Activated CD8-positive, alpha-beta memory T cell treated with anti-CD3 and anti-CD28 coated beads for 4 hours (primary cell): Measurements from ENCODE around the gene RABL3.
"Not testable (repeated sequence)": the region's sequence is repeated elsewhere in the genome, so short reads cannot be mapped to it uniquely, and the experiment has no call there.

ENCODE experiments used
- DNase-seq, 2 donors: peaks; one replicate each; pipeline ENCODE4 v3.0.0-alpha.2; 2020; ENCODE audit warnings: low read depth in 2 of 2

The RABL3 gene

DNA sequence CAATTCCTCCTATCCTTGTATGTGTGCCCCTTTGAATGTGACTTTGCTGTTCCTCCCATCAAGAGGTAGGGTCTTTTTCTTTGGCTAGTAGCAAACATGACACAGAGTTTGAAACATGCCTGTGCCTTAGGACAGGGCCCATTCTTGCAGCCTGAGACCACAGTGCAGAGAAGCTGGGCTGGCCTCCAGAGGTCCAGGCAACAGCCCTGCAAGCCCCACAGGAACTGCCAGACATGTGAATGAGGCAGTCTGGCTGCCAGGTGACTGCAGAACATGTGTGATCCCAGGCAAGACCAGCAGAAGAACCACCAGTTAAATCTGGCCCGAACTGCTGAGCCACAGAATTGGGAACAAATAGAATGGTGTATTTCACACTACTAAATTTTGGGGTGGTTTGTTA lies 59.1 kb downstream of the RABL3 start:
- DNase-seq: no peak

DNA sequence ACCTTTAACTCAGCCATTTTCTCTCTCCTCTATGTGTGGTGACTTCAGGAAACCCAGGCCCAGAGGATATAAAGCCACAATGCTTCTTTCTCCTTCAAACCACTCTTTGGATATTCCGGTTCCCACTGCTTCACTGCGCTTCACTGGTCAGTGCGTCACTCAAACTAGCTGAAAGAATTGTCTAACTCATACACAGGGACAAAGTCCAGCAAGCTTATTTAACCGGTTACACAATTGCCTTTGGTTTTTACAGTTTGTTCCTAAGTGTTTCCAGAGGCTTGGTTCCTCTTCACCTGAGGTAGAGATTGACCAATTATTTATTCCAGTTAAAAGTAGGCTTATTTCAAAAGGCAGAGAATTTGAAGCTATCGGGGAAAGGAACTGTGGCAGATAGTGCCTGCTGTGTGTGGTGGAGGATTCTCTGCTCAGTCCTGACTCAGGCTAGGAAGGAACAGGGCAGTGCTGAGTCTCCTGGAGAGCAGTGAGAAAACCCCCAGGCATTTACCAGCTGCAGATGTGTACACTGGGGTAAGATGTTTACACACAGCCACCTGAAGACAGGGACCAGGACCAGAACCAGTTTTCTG lies 60.1 kb downstream of the RABL3 start, which contains the start of gene HGD:
HGD (minus strand) TSS at position 145 of the 587 bp plus-strand sequence; CDS start at position 17, 128 bp downstream.
- no peak for DNase-seq

DNA sequence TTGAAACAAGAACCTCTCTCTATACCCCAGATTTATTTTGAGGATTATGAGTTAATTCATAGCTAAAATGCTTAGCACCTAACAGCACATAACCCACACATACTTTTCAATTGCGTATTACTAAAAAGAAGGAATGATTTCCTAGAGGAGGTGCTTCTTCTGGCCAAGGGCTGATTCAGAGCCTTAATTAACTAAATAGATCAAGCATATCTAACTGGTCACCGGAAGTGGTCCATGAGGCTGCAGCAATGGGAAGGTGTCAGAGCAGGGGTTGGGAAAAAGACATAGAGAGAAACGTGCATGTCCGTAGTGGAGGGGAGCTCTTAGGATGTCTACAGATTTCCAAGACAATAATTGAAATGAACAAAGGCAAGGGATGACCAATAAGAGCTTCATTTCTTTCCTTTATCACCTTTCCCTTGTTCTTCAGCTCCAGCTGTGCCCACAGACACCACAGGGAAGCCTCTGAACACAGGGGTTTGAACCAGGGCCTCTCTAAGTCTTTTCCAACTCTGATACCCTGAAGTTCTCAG lies 60.7 kb downstream of the RABL3 start:
- no peak for DNase-seq

DNA sequence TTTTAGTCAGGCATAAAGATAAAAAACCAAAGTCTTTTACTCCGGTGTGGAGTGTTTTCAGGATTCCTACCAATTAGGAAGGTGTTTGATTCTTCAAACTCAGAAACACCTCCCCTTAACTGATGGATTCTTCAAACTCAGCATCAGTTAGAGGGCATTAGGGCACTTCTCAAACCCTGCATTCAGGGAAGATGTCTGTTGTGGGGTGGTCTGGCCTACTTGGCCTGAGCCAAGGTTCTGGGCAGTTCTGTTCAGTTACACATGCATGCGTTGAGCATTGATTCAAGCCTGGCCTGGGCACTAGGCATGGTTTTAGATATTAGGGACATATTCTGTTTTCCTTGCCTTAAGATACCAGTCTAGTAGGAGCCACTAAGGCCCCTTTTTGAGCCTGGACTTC lies 61.3 kb downstream of the RABL3 start:
- no peak for DNase-seq

DNA sequence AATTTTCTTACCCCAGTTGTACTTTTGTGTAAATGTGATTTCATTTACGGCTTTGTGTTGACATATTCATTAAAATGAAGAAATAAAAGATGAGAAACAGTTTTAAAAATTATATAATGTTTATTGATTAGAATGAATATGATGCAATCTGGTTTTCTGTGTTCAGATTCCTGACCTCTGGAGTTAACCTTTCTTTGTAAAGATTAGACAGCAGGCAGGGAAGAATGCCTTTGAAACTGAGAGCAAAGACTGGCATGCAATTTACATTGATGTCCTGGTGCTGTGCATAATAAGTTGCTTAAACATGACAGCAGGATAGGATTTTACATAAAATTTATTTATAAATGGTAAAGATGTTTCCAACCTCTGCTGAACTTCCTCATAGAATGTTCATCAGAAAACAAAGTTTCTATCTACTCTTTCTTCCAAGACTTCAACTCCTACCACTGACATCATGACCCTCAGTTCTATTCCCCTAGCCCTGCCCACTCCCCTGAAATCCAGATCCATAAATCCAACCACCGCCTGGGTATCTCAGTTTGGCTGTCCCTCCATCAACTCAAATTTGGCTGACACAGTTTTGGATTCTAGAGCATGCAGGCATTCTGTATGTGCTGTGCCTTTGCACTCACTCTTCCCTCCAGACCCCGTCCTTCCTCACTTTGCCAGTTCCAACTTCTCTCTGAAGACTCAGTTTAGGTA lies 62.0 kb downstream of the RABL3 start:
- DNase-seq: no peak

DNA sequence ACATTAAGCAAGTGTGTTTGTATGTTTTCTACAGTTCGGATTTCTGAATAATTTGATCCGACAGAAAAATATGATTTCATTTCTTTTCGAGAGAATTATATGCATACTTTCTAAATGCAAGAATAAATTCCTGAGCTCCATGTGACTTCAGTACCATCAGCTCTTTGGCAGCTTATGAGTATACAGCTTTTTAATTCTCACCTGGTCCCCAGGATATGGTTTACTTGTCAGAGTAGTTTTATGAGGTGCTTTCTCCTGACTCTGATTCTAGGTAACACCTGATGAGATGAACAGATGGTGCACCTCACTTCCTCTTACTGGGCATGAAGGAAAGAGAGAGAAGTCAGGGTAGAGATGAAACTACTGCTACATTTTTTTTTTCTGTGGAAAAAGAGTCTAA lies 63.3 kb downstream of the RABL3 start:
- DNase-seq: no peak

DNA sequence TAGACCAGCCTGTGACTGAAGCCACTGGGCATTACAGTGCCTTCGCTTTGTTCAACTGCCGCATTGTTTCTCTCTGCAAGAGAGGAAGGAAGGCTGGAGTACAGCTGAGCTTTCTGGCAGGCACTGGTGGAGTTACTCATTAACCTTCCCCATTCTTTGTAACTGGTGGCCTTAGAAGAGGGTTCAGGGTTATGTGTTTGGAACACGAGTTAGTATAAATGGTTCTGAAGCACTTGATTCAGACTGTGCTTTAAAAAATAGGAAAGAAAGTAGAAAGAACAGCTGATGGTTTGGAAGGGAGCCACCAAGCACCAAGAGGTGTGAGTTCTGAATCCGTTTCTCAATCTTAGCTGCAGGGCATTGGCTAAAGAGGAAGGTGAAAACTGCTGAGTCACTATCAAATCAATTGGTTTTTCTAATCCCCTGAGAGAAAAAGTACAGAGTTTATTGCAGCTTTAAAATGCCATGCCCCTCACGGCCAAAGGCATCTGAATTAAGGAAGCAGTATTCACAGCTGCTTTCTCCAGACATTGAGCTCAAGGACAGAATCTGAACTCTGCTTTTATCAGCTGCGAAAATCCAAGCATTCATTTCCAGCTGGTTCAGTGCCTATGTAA lies 63.9 kb downstream of the RABL3 start:
- no peak for DNase-seq

DNA sequence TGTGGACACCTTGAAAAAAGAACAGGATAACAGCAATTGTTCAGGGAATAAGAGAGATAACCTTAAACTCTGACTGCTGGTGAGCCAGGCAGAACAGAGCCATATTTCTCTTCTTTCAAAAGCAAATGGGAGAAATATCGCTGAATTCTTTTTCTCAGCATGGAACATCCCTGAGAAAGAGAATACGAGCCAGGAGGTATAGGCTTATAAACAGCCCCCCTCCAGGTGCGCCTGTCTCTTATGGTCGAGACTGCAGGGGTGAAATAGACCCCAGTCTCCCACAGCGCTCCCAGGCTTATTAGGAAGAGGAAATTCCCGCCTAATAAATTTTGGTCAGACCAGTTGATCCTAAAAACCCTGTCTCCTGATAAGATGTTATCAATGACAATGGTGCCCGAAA lies 65.1 kb downstream of the RABL3 start:
- DNase-seq: not testable (repeated sequence)

DNA sequence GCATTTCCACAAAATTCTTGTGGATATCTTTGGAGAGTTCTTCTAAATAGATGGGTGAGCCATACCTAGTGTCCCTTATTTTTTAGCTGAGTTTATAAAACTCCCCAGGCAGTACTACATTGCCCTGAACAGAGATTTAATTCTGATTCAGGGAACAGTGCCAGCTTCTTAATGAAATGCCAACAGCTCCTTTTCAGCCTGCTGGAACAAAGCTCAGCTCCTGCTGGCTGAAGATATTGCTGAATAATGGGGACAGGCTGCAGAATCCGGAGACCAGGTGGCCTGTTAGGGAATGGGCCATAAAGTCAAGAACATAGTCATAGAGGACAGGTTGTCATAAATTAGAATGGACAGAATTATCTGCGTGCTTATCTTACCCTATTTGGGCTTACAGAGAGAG lies 69.2 kb downstream of the RABL3 start:
- DNase-seq: no peak

DNA sequence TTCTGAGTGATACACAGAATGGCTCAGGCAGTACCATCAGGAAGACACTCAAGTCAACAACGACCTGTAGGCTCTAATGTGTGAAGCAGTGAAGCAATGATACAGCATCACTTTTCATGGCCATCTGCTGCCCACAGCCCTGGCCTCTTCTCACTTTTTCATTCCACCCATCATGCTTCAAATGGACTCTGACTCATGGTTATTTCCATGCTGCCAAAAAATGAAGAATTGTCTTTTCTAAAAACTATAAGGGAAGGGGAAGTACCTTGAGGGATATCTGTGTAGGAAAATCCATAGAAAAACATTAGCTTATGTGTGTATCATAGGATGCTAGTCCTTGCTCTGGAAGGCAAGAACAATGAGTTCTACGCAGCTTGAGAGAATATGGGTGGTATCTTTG lies 71.7 kb downstream of the RABL3 start:
- no peak for DNase-seq

DNA sequence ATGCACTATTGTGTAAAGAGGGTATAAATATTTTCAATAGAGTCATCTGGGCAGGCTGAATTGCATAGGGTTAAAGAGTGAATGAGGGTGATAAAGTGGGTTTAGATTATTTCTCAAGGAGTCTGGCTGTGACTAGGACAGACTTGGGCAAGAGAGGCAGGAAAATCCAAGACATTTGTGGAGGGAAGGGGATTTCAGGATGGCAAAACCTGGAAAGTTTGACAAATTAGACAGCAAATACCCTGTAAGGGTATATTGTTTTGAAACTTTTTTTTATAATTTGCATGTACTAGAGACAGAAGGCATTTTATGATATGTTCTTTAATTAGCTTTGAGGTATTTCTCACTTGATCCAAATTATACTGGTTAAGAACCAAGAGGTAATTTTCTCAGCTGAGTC lies 77.4 kb downstream of the RABL3 start:
- DNase-seq: no peak

DNA sequence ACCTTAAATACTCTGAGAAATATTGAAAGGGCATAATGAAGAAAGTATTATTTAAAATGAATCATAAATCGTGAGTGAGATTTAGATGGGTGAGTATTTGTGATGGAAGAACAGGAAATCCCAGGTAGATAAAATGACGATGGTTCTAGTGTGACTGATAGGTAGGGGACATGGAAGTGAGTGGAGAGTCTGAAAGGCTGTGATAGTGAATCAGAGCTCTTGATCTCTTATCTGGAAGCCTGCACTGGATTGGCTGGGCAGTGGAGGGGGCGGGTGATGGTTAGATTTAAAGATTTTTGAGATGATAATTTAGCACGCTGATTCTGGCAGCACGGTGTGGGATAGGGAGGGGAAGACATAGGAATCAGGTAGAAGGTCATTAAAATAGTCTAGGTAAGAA lies 80.4 kb downstream of the RABL3 start:
- no peak for DNase-seq

DNA sequence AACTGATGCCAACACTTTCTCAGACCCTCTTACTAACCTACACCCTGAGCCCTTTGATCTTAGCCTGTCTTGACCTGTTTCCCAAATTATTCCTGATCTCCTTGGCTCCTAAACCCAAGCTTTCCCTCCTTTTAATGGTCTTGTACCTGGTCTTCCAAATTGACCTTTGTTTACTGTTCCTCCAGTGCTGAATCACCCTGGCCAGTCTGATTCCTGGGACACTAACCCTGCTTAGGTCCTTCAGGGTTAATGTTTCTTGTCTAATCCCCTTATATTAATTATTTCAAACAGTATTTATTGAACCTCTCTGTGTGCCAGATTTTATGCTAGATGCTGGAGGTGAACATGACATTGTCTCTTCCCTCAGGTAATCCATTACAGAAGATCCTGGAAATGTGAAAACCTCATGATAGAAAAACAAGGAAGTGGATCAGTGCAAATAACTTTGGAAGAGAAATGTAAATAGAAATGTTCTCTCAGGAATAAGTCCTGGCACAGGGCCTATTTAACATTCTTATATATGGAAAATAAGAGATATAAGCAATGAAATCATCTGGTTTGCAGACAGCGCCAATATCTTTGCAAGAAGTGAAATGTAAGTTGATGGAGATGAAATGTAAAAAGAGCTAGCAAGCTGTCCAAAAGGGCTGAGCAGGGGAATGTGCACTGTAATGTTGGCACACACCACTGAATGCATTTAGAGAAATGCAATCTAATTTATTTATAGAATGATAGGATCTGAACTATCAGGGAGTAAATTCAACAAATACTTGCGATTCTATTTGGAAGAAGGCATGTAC lies 81.0 kb downstream of the RABL3 start:
- DNase-seq: no peak

DNA sequence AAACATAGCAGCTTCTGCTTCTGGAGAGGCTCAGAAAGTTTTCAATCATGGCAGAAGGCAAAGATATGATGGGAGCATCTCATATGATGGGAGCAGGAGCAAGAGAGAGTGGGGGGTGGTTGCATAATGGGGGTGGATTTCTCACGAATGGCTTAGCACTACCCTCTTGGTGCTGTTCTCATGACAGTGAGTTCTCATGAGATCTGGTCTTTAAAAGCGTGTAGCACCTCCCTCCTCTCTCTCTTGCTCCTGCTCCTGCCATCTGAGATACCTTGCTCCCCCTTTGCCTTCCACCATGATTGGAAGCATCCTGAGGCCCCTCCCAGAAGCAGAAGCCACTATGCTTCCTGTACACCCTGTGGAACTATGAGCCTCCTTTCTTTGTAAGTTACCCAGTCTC lies 82.5 kb downstream of the RABL3 start:
- no peak for DNase-seq

DNA sequence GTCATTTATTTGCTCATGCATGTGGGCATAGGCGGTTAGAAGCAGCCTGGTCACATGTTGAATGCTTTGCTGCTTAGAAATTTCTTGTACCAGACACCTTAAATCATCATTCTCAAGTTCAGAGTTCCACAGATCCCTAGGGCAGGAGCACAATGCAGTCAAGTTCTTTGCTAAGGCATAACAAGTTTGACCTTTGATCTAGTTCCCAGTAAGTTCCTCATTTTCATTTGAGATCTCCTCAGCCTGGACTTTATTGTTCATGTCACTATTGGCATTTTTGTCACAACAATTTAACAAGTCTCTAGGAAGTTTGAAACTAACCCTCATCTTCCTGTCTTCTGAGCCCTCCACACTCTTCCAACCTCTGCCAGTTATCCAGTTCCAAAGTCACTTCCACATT lies 83.0 kb downstream of the RABL3 start:
- no peak for DNase-seq

DNA sequence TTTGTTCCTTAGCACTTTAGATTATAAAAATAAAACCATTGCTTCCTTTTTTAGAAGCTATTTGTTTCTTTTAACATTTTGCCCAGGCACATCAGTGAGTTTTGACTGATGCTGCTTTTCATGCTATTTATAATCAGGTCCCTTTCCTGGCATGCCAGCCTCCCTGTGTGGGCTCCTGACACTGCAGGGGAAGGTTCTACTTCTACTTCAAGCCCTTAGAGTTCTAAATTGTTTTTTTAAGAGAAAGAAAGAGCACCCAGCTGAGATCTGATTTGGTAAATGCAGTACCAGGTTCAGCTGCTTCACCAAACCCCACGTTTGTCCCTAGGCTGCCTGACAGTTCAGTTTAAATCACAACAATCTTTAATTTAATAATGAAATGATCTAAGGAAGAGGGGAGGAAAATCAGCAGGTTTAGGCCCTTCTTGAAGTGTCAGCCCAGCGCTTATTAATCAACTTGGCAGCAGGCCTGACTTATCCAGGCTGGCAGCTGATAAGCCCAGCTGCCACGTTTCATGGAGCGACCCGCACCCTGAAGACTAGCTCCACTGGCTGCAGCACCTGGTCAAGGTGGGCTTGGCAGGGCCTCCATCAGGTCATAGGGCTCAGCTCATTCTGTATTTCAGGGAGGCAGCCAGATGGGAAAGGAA lies 89.3 kb downstream of the RABL3 start:
- DNase-seq: no peak

DNA sequence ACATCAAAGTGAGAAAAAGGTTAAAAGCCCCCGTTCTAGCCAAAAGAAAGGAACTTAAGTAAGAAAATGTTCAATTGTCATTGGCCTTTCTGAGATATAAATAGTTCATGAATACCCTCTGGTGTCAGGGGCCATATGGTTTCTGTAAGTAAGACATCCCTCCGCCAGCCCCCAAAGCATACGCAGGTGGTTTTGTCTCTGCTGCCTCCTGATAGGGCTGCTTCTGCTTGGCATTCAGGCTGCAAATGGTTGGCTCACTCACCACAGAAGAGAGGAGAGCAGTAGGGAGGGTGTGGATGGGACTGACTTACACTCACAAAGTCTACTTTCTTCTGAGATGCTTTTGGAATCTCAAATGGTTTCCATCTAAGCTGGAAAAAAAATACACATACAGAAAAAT lies 90.0 kb downstream of the RABL3 start:
- DNase-seq: no peak

DNA sequence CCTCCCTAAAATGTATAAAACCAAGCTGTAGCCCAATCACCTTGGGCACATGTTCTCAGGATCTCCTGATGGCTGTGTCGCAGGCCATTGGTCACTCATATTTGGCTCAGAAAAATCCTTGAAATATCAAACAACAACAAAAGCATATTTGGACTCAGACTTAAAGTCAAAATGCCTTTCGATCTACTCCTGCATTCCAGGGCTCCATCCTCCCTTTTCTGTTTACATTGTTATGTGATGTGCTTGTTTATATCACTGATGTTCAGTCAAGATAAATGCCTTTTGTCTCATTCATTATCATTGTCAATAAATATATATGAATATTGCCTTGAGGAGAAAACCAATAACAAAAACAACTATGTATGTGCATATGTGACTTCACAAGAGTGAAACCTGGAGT lies 92.0 kb downstream of the RABL3 start:
- DNase-seq: no peak

DNA sequence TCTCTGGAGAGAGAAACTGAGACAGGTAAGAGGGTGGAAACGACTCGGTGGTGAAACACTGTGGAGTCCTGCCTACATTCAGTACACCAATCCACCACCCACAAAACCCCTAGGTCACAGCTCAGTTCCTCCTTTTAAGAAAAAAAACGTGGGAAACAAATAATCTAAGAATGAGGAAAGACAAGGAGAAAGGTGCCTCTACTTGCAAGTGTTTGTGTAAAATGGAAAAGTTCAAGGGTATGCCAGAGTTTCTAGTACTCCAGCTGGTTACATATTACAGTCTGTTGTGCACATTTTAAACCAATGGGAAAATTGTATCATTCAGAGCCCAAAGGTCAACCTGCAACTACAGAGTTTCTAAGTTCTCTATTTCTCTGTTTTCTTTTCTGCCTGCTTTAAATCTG lies 92.5 kb downstream of the RABL3 start:
- no peak for DNase-seq

DNA sequence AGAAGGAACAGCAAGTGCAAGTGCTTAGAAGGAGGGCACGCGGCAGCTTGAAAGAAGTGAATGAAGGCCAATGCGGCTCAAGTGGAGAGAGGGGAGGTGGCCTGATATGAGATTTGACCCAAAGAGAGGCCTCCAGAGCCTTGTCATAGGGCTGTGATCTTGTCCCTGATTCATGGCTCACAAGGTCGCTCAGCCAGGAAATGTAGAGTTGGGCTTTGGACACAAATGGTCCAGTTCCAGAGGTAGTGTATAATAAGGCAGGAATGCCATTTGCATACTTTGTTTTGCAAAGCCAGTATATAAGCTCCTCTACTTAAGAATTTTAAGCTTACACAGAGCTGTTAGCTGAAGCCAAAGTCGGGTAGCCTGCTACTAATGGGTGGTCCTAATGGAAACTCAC lies 94.0 kb downstream of the RABL3 start:
- DNase-seq: no peak

DNA sequence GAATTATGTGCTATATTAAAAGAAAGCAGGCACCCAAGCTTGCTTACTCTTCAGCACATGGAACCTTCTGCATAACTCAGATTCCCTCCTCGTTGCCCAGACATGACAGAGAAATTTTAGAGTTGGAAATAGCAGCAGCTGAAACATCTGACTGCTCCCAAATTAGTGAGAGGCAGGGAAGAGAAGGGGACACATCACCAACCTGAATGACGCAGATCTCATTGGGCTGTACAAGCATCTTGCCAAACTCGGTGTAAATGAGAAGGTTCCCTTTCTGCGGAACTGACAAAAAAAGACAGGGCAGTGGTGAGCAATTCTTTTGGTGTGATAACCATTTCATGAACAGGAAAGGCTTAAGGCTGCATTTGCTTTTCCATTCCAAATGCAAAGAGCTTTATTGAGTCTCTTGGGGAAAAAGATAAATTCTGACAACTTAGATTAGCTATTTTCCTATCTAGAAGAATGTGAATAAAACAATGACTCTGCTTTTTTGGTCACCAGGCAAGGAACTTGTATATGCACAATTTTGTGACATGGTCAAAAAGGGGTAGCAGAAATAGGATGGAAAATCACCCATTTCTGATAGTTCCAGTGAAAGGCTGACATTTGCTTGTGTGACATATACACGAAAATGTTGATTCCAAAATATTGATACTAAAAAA lies 95.4 kb downstream of the RABL3 start:
- no peak for DNase-seq
